Liver (tissue), 9 donors: ENCODE results near the gene RIPK1. TPM values are rescaled to one million over a fixed set of nuclear protein-coding genes. Genes with fewer than 3 reads are reported as not detected.

Source experiments
- DNase-seq: peaks from one replicate; pipeline ENCODE4 v3.0.0-alpha.2; 2017; ENCODE audit warnings: low spot score
- H3K27ac ChIP-seq, 2 donors: one replicate each; pipeline ENCODE4 v1.7.0; 2013; ENCODE audit warnings: inconsistent platforms in 2 of 2, low read length in 2 of 2, control low read depth in 1 of 2, low read depth in 1 of 2, mild to moderate bottlenecking in 1 of 2
- H3K27me3 ChIP-seq, 4 donors: one replicate each; pipeline versions ENCODE4 v1.6.1 to v1.7.0; 2013; ENCODE audit warnings: low read length in 3 of 4, inconsistent platforms in 1 of 4, mild to moderate bottlenecking in 1 of 4, moderate library complexity in 1 of 4; ENCODE audit not compliant: control insufficient read depth in 4 of 4, insufficient read depth in 4 of 4
- H3K36me3 ChIP-seq, 4 donors: one replicate each; pipeline versions ENCODE4 v1.6.1 to v1.7.0; 2013; ENCODE audit warnings: low read length in 3 of 4, mild to moderate bottlenecking in 3 of 4, low read depth in 1 of 4, moderate library complexity in 1 of 4; ENCODE audit not compliant: control insufficient read depth in 4 of 4, insufficient read depth in 3 of 4
- H3K4me1 ChIP-seq, 4 donors: one replicate each; pipeline versions ENCODE4 v1.6.1 to v1.7.0; 2013; ENCODE audit warnings: low read length in 3 of 4, mild to moderate bottlenecking in 3 of 4, moderate library complexity in 1 of 4; ENCODE audit not compliant: control insufficient read depth in 4 of 4, insufficient read depth in 4 of 4
- H3K4me3 ChIP-seq, 3 donors: one replicate each; pipeline versions ENCODE4 v1.6.1 to v1.7.0; 2013; ENCODE audit warnings: low read length in 3 of 3, control low read depth in 1 of 3, low read depth in 1 of 3, mild to moderate bottlenecking in 1 of 3
- H3K9ac ChIP-seq, 2 donors: one replicate each; pipeline ENCODE4 v1.7.0; 2013; ENCODE audit warnings: low read length in 2 of 2, mild to moderate bottlenecking in 2 of 2, moderate library complexity in 2 of 2, control low read depth in 1 of 2, low read depth in 1 of 2
- H3K9me3 ChIP-seq, 4 donors: one replicate each; pipeline versions ENCODE4 v1.6.1 to v1.7.0; 2013; ENCODE audit warnings: low read length in 3 of 4; ENCODE audit not compliant: control insufficient read depth in 4 of 4
- ATF3 ChIP-seq: IDR thresholded peaks from 2 replicates; pipeline ENCODE4 v1.6.1; 2016; ENCODE audit warnings: antibody characterized with exemption
- CTCF ChIP-seq: fragments of 150-350 bp; IDR thresholded peaks from 2 replicates; pipeline ENCODE4 v1.5.1; 2017; ENCODE audit warnings: improper control_type of control experiment, low read depth, low read length; ENCODE audit not compliant: missing input control
- EGR1 ChIP-seq, 2 donors: IDR thresholded peaks; 2 replicates each; pipeline ENCODE4 v1.6.1; 2016 to 2018; ENCODE audit warnings: antibody characterized with exemption in 2 of 2, low read depth in 2 of 2
- FOXA1 ChIP-seq: IDR thresholded peaks from 2 replicates; pipeline ENCODE4 v1.6.1; 2016; ENCODE audit warnings: antibody characterized with exemption
- FOXA2 ChIP-seq: IDR thresholded peaks from 2 replicates; pipeline ENCODE4 v1.6.1; 2016; ENCODE audit warnings: antibody characterized with exemption
- GABPA ChIP-seq, 2 donors: IDR thresholded peaks in 1 of 2; conservative IDR thresholded peaks in 1 of 2; 2 replicates each; pipeline ENCODE4 v1.6.1; 2016; ENCODE audit warnings: antibody characterized with exemption in 2 of 2, mild to moderate bottlenecking in 1 of 2, moderate library complexity in 1 of 2
- HNF4A ChIP-seq, 2 donors: conservative IDR thresholded peaks; 2 replicates each; pipeline ENCODE4 v1.6.1; 2016; ENCODE audit warnings: antibody characterized with exemption in 2 of 2, mild to moderate bottlenecking in 2 of 2
- HNF4G ChIP-seq: IDR thresholded peaks from 2 replicates; pipeline ENCODE4 v1.6.1; 2016; ENCODE audit warnings: antibody characterized with exemption
- JUND ChIP-seq, 2 donors: IDR thresholded peaks; 2 replicates each; pipeline ENCODE4 v1.6.1; 2016; ENCODE audit warnings: antibody characterized with exemption in 2 of 2
- MAX ChIP-seq: IDR thresholded peaks from 2 replicates; pipeline ENCODE4 v1.6.1; 2016; ENCODE audit warnings: antibody characterized with exemption
- NR2F2 ChIP-seq: IDR thresholded peaks from 2 replicates; pipeline ENCODE4 v1.6.1; 2016; ENCODE audit warnings: antibody characterized with exemption
- RAD21 ChIP-seq, 2 donors: IDR thresholded peaks; 2 replicates each; pipeline ENCODE4 v1.6.1; 2016; ENCODE audit warnings: antibody characterized with exemption in 2 of 2, mild to moderate bottlenecking in 2 of 2
- REST ChIP-seq: IDR thresholded peaks from 2 replicates; pipeline ENCODE4 v1.6.1; 2016; ENCODE audit warnings: antibody characterized with exemption, mild to moderate bottlenecking
- RXRA ChIP-seq, 2 donors: IDR thresholded peaks; 2 replicates each; pipeline ENCODE4 v1.6.1; 2017 to 2018; ENCODE audit warnings: antibody characterized with exemption in 2 of 2, mild to moderate bottlenecking in 1 of 2
- SP1 ChIP-seq: IDR thresholded peaks from 2 replicates; pipeline ENCODE4 v1.6.1; 2018; ENCODE audit warnings: antibody characterized with exemption, mild to moderate bottlenecking
- TAF1 ChIP-seq: conservative IDR thresholded peaks from 2 replicates; pipeline ENCODE4 v1.6.1; 2016; ENCODE audit warnings: antibody characterized with exemption, mild to moderate bottlenecking
- YY1 ChIP-seq: IDR thresholded peaks from 2 replicates; pipeline ENCODE4 v1.6.1; 2016; ENCODE audit warnings: antibody characterized with exemption, mild to moderate bottlenecking
- ZBTB33 ChIP-seq: IDR thresholded peaks from 2 replicates; pipeline ENCODE4 v1.6.1; 2016; ENCODE audit warnings: antibody characterized with exemption
- WGBS: extraction: QIAGEN DNeasy Blood & Tissue Kit; methylation state at CpG from one replicate; pipeline ENCODE4 v1.1.7; 2013; 5-methylcytosine and 5-hydroxymethylcytosine counted together
- polyA plus RNA-seq, 2 donors: library from polyadenylated mRNA; stranded (reverse) in 1 of 2; unstranded in 1 of 2; fragments of 200-250 nt in 1 of 2; fragments of >200 nt in 1 of 2; fragmentation: Nextera tagmentation in 1 of 2; extraction: Ambion mirVana in 1 of 2; gene quantifications; one replicate each; pipeline versions ENCODE4 v1.2.1 to v1.2.3, GENCODE V29; 2013 to 2015
- total RNA-seq, 2 donors: library from RNA; depleted of rRNA; stranded (reverse); fragments of >200 nt; gene quantifications; one replicate each; pipeline ENCODE4 v1.2.3, GENCODE V29; 2014
- donor health status: healthy.
- donor health status: healthy.
- donor health status: healthy.
- donor health status: healthy.
- donor health status: healthy.

RIPK1 gene
- total and polyA plus RNA-seq, 4 donors, result 6.7 to 27.2 (median 13.3) TPM

GRCh38 chr6:3036861-3037637 lies 31.2 kb upstream of the RIPK1 start:
- Histone ChIP-seq H3K27ac (no peak overlapping the region), H3K9me3 (no peaks in the 10 kb centered on the region), H3K27me3 (no peaks in the 10 kb centered on the region), H3K4me3 (no peak overlapping the region), H3K36me3 (no peaks in the 10 kb centered on the region), H3K9ac (no peak overlapping the region), H3K4me1 (no peaks in the 10 kb centered on the region)
- TF ChIP-seq ATF3, result no peak
- no peak for TF ChIP-seq CTCF
- TF ChIP-seq ZBTB33, result no peak
- TF ChIP-seq FOXA2, result no peak
- no peak for TF ChIP-seq HNF4G
- no peak for TF ChIP-seq RXRA (IDR thresholded peaks at IDR 0.05)
- no peak for TF ChIP-seq MAX
- TF ChIP-seq EGR1 (IDR thresholded peaks at IDR 0.05; ENCODE audit: low read depth in 2 of 2), result no peak
- no peak for TF ChIP-seq TAF1
- no peak for TF ChIP-seq GABPA (IDR thresholded peaks at IDR 0.05 in 1 of 2, conservative IDR thresholded peaks at IDR 0.05 in 1 of 2)
- TF ChIP-seq HNF4A (conservative IDR thresholded peaks at IDR 0.05), result no peak
- TF ChIP-seq RAD21 (IDR thresholded peaks at IDR 0.05), result no peak
- no peak for TF ChIP-seq REST
- TF ChIP-seq YY1, result no peak
- TF ChIP-seq SP1, result no peak
- TF ChIP-seq FOXA1, result no peak
- no peak for TF ChIP-seq NR2F2
- no peak for TF ChIP-seq JUND (IDR thresholded peaks at IDR 0.05)
- 80% methylated on average over 19 of the region's 19 CpGs for WGBS
- DNase-seq, result no peak
